LNCaP clone FGC (cell line): ENCODE results near the gene MYRF.

ENCODE experiments used
- DNase-seq: peaks from one replicate; pipeline ENCODE4 v3.0.0-alpha.2; 2011; ENCODE audit warnings: low read depth
- H3K4me3 ChIP-seq: 2 replicates; pipeline ENCODE4 v1.5.1; 2011; ENCODE audit warnings: mild to moderate bottlenecking, low read depth, low read length, control low read depth
- TF ChIP-seq, protein P1 (sequence below): IDR thresholded peaks from 2 replicates; pipeline ENCODE4 v1.5.1; 2012; ENCODE audit warnings: mild to moderate bottlenecking; ENCODE audit not compliant: control insufficient read depth, insufficient read depth; ENCODE audit errors: extremely low read depth

MYRF gene

DNA sequence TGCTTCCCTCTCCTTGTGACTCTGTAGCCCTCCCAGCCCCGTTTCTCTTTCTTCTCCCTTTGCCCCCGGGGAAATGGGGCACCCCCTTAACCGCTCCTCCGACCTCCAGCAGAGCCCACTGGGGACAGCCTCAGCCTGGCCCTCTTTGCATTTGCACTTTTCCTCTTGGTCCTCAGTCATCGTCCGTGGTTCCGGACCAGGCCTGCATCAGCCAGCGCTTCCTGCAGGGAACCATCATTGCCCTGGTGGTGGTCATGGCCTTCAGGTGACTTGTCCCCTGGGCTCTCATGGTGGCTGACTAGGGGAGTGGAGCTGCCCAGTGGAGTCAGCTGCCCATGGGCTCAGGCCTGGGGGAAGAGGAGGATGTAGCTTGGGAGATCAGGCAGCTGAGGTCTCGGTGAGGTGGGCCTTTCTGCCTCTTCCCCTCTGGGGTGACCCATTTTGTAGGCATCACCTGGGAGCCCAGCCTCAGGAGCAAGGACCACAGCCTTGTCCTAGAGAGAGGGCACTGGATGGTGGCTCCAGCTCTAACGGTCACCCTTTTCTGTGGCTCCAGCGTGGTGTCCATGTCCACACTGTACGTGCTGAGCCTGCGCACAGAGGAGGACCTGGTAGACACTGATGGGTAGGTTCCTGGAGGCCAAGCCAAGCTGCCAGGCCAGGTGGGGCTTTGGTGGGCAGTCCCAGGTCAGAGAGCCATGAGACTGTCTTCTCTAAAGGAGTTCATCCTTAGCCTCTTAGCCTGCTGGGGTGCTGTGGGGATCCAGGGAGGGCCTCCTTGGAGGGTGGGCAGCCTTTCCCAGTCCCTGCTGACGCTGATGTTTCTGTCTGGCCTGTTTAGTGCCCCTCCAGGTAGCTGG is 27.5 kb downstream of the MYRF start:
- DNase-seq: no peak
- TF ChIP-seq, protein P1, sequence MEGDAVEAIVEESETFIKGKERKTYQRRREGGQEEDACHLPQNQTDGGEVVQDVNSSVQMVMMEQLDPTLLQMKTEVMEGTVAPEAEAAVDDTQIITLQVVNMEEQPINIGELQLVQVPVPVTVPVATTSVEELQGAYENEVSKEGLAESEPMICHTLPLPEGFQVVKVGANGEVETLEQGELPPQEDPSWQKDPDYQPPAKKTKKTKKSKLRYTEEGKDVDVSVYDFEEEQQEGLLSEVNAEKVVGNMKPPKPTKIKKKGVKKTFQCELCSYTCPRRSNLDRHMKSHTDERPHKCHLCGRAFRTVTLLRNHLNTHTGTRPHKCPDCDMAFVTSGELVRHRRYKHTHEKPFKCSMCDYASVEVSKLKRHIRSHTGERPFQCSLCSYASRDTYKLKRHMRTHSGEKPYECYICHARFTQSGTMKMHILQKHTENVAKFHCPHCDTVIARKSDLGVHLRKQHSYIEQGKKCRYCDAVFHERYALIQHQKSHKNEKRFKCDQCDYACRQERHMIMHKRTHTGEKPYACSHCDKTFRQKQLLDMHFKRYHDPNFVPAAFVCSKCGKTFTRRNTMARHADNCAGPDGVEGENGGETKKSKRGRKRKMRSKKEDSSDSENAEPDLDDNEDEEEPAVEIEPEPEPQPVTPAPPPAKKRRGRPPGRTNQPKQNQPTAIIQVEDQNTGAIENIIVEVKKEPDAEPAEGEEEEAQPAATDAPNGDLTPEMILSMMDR: no peak
- no peak overlapping the region for H3K4me3 ChIP-seq

DNA sequence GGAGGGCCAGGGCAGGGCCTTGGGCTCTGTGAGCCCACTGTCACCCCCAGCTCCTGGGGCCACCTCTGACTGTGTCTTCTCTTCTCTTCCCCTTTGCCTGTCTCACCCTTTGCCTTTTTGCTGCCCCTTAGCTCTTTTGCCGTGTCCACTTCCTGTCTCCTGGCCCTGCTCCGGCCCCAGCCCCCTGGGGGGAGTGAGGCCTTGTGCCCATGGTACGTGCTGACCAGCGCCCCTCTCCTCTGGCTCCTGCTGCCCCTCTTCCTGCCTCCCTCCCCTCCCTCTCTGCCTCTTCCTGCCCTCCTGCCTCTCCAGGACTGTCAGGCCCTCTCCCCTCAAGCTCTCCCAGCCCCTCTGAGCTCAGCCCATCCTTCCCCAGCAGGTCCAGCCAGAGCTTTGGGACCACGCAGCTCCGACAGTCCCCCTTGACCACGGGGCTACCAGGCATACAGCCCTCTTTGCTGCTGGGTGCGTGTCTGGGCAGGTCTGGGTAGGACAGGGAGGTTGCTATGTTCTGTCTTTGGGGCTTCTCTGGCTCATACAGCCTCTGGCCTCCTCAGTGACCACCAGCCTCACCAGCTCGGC is 28.2 kb downstream of the MYRF start:
- TF ChIP-seq, protein P1: no peak
- no peak overlapping the region for H3K4me3 ChIP-seq
- no peak for DNase-seq

DNA sequence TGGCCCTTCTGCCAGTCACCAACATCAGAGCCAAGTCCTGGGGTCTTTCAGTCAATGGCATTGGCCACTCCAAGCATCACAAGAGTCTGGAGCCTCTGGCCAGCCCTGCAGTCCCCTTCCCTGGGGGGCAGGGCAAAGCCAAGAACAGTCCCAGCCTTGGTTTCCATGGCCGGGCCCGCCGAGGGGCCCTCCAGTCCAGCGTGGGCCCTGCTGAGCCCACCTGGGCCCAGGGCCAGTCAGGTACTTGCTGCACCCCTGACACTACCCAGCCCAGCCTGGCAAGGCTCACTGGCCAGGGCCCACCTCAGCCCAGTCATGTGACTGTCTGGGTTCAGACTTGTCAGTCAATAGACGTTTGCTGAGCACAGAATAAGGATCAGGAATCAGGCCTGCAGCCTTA is 29.1 kb downstream of the MYRF start:
- TF ChIP-seq, protein P1: no peak
- no peak for DNase-seq
- H3K4me3 ChIP-seq: no peak overlapping the region

DNA sequence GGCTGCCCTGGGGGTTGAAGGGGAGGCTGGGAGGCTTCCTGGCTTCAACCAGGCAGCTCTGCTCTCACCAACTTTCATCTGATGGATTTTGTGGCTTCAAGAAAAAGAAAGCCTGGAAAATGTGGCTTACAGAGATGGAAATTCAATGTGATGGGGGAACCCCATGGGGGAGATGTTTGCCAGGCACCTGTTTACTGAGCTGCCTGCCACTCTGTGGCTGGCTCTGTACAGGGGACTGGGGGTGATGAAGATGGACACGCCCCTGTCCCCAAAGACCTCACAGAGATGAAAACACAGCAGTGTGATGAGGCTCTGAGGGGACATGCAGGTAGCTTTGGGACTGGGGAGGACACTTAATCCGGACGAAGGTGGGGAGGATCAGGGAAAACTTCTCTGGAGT is 29.9 kb downstream of the MYRF start:
- no peak for DNase-seq
- H3K4me3 ChIP-seq: no peak overlapping the region
- TF ChIP-seq, protein P1: no peak

DNA sequence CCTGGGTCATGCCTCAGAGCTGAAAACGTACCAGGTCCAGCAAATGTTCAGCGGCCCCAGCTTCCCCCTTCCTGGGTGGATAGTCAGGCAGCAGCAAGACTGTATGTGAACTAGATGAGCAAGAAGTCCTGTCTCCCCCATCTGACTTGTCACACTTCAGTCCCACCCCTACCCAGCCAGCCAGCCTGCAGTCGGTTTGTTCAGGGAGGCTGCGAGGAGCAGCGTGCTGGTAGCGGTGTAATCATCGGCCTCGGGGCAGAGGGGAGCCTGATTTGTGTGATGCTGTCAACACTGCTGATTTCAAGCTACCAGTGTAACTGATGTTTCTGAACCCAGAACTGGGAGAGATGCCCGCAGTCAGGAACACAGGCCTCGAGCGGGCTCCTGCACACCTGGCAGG is 30.4 kb downstream of the MYRF start:
- DNase-seq: no peak
- TF ChIP-seq, protein P1: no peak
- no peak overlapping the region for H3K4me3 ChIP-seq

DNA sequence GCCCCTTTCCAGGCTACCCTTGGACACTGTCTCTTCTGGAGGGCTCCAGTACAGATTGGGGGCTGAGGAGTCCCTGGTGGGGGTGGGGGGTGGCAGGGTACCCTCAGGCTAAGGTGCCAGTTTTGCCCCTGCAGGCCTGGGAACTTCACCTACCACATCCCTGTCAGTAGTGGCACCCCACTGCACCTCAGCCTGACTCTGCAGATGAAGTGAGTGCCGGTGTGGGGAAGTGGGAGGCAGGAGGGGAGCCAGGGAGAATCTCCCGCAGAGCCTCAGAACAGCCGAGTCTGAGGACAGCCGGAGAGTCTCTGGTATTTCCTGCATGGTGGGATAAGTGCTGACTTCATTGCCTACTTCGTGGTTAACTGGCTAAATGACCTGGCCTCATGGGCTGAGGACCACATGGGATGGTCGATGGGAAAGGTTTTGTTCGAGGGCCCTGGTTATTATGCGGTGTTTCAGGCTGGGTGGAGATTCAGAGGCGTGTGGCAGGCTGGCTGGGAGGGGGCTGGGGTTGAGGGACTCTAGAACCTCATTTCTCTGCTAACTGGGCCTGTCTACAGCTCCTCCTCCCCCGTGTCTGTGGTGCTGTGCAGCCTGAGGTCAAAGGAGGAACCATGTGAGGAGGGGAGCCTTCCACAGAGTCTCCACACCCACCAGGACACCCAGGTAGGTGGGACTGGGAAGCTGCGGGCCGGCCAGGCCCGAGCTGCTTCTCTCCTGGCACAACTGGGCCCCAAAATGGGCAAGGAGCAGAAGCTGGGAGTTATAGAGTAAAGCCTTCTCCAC is 31.5 kb downstream of the MYRF start:
- no peak for DNase-seq
- H3K4me3 ChIP-seq: no peak overlapping the region
- TF ChIP-seq, protein P1: no peak
